GOT3 (cell line): ENCODE measurements around the gene DNMT1.
"Not testable (repeated sequence)": the region's sequence is repeated elsewhere in the genome, so short reads cannot be mapped to it uniquely, and the experiment has no call there.

Experiments used
- DNase-seq: peaks from one replicate; lab custom pipeline; 2025; ENCODE audit warnings: mixed read lengths; lab: John Stamatoyannopoulos, UW

Gene DNMT1

DNA sequence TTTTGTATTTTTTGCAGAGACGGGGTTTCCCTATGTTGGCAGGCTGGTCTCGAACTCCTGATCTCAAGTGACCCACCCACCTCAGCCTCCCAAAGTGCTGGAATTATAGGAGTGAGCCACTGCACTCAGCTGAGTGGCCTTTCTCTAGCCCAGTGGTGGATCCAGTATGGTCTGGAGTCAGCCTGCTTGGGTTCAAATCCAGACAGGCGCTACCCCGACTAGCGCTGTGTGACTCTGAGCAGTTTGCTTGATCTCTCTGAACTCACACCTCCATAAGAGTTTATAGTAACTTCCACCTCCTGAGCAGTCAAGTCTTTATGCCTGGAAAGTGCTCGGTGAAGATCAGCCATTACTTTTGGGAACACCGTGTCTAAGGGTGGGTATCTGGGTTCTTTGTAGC, 25.9 kb upstream of the DNMT1 start:
- DNase-seq, result no peak

DNA sequence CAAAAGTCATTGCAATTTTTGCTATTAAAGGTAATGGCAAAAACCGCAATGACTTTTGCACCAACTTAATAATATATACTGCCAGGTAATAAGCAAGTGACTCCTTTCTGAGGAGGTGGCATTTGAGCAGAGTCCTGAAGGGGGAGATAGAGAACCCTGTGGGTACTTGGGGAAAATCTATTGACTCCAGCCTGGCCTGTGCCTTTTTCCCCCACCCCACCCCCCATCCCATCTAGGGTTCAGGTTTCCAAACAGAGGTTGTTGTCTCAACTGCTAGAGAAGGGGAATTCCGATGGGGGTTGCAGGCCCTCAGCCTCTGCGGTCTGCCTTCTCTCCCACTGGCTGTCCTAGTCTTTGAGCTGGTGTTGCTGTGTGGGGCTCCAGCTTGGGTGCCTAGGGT, 24.9 kb upstream of the DNMT1 start:
- no peak for DNase-seq

GRCh38 chr19:10217085-10217484, 22.3 kb upstream of the DNMT1 start:
- no peak for DNase-seq

DNA sequence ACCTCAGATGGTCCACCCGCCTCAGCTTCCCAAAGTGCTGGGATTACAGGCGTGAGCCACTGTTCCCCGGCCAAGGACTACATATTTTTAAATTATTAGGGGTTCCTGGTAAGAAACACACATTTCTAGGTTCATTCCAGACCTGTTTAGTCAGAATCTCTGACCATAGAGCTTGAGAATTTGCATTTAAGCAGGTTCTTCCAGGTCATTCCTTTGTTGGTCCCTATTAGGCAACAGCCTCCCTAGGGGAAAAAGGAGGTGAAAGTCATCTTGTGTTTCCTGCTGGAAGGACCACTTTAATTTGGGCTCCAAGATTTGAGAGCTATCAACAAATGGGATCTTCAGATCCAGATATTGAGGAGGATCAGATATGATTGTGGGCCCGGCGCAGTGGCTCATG, 20.0 kb upstream of the DNMT1 start:
- no peak for DNase-seq

DNA sequence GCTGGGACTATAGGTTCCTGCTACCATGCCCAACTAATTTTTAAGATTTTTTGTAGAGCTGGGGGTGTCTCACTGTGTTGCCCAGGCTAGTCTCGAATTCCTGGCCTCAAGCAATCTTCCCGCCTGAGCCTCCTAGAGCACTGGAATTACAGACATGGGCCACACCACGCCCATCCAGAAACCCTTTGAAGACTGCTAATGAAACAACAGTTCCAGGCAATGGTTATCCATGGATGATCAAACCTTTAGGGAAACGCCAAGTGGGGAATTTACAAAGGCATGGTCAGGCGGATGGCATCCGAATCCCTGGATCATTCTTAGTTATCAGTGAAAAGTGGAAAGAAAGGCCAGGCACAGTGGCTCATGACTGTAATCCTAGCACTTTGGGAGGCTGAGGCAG, 16.9 kb upstream of the DNMT1 start:
- no peak for DNase-seq

GRCh38 chr19:10211061-10211460, 16.3 kb upstream of the DNMT1 start:
- DNase-seq, result no peak

GRCh38 chr19:10209315-10209714, 14.6 kb upstream of the DNMT1 start:
- no peak for DNase-seq

DNA sequence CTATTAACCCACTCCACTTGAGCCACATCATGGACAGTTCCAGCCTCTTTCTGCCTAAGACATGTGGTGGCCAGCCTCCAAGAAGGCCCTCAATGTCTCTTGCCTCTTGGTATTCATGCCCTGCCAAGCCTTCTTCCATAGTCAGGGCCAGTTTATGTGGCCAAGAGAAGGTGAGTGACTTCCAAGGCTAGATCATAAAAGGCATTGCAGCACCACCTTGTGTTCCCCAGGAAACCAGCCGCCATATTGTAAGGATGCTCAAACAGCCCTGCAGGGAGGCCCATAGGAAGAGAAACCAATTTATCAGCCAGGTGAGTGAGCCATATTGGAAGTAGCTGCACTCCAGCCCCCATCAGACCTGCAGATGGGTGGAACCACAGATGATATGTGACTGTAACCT, 12.3 kb upstream of the DNMT1 start:
- no peak for DNase-seq

GRCh38 chr19:10206226-10206885, 11.6 kb upstream of the DNMT1 start:
- DNase-seq, result no peak

- no peak for DNase-seq
These were observed 10.9 kb upstream of the DNMT1 start for GRCh38 chr19:10205636-10206035.

GRCh38 chr19:10203686-10204085, 8.9 kb upstream of the DNMT1 start:
- DNase-seq, result no peak

GRCh38 chr19:10201176-10201575, 6.4 kb upstream of the DNMT1 start:
- DNase-seq, result no peak

DNA sequence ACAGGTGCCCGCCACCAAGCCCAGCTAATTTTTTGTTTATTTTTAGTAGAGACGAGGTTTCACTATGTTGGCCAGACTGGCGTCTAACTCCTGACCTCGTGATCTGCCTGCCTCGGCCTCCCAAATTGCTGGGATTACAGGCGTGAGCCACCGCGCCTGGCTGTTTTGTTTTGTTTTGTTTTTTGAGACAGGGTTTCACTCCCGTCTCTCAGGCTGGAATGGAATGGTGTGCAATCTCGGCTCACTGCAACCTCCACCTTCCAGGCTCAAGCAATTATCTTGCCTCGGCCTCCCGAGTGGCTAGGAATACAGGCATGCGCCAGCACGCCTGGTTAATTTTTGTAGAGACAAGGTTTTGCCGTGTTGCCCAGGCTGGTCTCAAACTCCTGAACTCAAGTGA, 5.3 kb upstream of the DNMT1 start:
- not testable (repeated sequence) for DNase-seq

- not testable (repeated sequence) for DNase-seq
These were observed 4.3 kb upstream of the DNMT1 start for GRCh38 chr19:10198889-10199644.

DNA sequence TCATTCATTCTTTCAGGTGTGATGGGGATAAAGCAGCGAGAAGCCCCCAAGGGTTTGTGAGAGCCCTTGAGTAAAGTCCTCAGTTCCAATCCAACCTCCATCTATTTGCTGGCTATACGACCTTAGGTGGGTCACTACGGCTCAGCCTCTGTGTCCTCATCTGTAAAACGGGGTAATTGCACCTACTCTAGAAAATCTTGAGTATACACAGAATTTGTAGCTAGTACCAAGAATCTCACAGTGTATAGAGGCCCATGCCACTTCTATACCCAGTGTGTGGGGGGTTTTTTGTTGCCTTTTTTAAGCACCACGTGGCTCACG, 406 bp upstream of the DNMT1 start:
- no peak for DNase-seq

DNA sequence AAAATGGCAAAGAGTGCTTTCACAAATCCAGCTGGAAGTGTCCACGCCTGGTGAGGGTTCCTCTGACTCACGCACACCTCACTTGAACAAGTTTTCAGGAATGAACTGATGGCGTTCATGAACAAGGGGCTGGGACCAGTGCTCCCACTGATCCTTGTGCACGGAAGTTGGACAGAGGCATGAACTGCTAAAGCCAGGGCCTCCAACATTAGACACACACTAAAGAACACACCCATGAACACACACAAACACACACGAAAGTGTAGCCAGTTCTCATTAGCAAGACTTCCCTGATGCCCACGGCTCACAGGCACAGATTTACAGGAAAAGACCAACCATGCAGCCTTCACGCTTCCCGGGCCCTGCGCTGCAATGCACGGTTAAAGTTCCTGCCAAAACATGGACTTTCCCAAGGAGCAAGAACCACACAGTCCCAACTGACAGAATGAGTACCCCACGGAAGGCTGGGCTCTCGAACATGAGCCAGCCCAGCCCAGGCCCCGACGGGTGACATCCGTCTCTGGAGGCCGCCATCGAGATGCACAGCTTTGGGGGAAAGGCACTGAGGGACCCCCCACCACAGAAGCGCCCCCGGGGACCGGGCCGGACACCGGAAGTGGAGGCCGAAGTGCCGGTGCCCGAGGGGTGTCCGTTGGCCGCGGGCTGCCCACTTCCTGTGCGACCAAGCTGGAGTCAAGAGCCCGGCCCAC, 808 bp downstream of the DNMT1 start:
- no peak for DNase-seq

DNA sequence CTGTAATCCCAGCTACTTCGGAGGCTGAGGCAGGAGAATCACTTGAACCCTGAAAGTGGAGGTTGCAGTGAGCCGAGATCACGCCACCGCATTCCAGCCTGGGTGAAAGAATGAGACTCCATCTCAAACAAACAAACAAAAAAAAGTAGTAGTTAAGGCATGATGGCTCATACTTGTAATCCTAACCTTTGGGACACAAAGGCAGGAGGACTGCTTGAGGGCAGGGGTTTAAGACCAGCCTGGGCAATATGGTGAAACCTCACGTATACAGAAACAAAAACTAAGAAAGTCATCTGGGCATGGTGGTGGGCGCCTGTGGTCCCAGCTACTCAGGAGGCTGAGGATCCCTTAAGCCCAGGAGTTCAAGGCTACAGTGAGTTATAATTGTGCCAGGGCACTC, 1.8 kb downstream of the DNMT1 start:
- no peak for DNase-seq

GRCh38 chr19:10191347-10191746, 3.4 kb downstream of the DNMT1 start:
- DNase-seq, result no peak

DNA sequence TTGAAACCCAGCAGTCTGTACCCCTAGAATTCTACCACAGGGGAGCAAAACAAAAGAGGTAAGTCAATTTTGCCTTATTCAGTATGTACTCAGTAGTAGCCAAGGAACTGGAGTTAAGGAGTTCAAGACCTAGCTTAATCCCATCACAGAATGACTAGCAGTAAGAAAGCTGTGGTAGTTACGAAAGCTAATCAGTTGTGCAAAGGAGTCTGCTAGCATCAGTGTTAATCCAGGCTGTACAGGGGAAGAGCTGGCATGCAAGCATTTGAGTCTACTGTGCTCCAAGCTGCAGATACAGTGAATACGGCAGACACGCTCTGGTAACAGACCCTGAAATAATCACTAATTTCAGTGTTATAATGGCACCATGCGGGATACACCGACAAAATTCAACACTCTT, 4.7 kb downstream of the DNMT1 start:
- no peak for DNase-seq

- no peak for DNase-seq
These were observed 5.1 kb downstream of the DNMT1 start for GRCh38 chr19:10189616-10190015.

GRCh38 chr19:10187315-10187714, 7.4 kb downstream of the DNMT1 start:
- no peak for DNase-seq

GRCh38 chr19:10184636-10185035, 10.1 kb downstream of the DNMT1 start:
- DNase-seq, result no peak

DNA sequence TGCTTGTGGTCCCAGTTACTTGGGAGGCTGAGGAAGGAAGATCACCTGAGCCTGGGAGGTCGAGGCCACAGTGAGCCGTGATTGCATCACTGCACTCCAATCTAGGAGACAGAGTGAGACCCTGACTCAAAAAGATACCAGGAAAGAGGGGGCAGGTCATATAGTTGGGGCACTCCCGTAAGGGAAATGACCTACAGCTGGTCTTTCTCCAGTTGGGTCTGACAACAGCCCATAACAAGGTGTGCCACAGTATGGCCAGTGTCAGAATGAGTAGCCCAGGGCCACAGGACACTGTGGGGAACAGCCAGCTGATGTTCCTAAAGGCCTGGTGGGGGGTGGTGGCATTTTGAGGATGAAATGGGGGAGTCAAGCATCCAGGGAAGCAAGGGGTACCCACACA, 10.8 kb downstream of the DNMT1 start:
- DNase-seq, result no peak
